Stimulated activated naive B cell treated with anti-CD40 and anti-IgM and Interleukin-4, amounts not matched to agents 10 μg/mL and 1 μg/mL and 100 μg/mL, for 72 hours (primary cell): ENCODE results near the gene LYAR.
"Not testable (repeated sequence)": the region's sequence is repeated elsewhere in the genome, so short reads cannot be mapped to it uniquely, and the experiment has no call there.

ENCODE experiments used
- ATAC-seq, 2 donors: fragments of 150-1000 bp; cut with Tn5 transposase; replicated peaks; 2 replicates each; pipeline ENCODE4 v1.10.0; 2021; ENCODE audit warnings: moderate library complexity in 1 of 2
- DNase-seq: peaks from one replicate; pipeline ENCODE4 v3.0.0; 2021
- H3K27ac Mint-ChIP-seq: one replicate; pipeline ENCODE4 v1.8.0; 2022; ENCODE audit warnings: mild to moderate bottlenecking, mixed read lengths
- H3K27me3 Mint-ChIP-seq, 2 donors: one replicate each; pipeline ENCODE4 v1.8.0; 2022; ENCODE audit warnings: mixed read lengths in 2 of 2
- H3K36me3 Mint-ChIP-seq, 2 donors: one replicate each; pipeline ENCODE4 v1.8.0; 2022; ENCODE audit warnings: mixed read lengths in 2 of 2, mild to moderate bottlenecking in 1 of 2
- H3K4me1 Mint-ChIP-seq, 2 donors: one replicate each; pipeline ENCODE4 v1.8.0; 2022; ENCODE audit warnings: mixed read lengths in 2 of 2, mild to moderate bottlenecking in 1 of 2
- H3K4me3 Mint-ChIP-seq, 2 donors: one replicate each; pipeline ENCODE4 v1.8.0; 2022; ENCODE audit warnings: mild to moderate bottlenecking in 2 of 2, mixed read lengths in 2 of 2, moderate library complexity in 1 of 2
- H3K9me3 Mint-ChIP-seq, 2 donors: one replicate each; pipeline ENCODE4 v1.8.0; 2022; ENCODE audit warnings: mixed read lengths in 2 of 2, mild to moderate bottlenecking in 1 of 2

Gene LYAR

DNA sequence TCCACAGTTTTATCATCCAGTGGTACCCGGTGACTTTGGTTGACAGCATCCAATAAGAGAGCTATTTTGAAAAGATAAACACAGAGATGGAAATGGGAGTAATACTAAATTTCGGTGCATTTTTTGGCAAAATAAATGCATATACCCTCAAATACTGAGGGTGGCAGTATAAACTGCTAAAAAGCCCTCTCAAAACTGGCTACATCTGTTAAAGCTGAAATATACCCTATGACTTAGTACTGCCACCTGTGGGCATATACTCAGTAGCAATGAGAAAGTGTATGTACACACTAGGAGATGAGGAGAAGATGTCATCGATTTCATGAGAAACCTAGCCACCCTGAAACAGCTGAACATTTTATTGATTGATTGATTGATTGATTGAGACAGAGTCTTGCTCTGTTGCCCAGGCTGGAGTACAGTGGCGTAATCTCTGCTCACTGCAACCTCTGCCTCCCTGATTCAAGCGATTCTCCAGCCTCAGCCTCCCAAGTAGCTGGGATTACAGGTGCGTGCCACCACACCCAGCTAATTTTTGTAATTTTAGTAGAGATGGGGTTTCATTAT lies 29.7 kb downstream of the LYAR start:
- Mint-ChIP-seq H3K27ac (no peak overlapping the region), H3K36me3 (no peaks in the 10 kb centered on the region)
- DNase-seq = no peak

DNA sequence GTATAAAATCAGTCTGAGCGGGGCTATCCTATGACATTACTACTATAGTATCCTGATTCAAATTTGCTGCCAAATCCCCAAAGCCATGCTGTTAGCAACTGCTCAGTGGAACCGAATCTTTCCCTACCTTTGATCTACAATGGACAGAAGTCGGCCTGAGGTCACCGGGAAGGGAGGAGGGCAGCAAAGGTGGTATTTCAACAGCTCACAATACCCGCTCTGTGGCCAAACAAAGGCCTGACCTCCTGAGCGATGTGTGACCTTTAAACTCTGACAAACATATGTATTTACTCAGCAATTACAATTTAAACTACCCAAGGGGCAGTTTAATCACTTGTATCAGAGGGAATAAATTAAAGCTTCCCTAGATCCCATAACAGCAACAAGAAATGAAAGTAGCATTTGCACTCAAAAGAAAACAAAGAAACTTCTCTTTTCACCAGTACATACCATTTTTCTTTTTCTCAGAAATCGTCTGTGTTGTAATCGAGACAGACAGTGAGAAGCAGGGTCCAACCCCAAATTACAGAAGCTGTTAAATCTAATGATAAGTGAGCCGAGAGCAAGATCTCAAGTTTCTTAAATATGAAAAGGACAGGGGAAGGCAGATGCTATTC lies 30.4 kb downstream of the LYAR start:
- no peak overlapping the region for H3K4me3 Mint-ChIP-seq
- no peaks in the 10 kb centered on the region for H3K4me1 Mint-ChIP-seq
- H3K27me3 Mint-ChIP-seq = peaks cover under 1 to 12% of the 10 kb centered on the region in 2 donors
- no peak overlapping the region for H3K27ac Mint-ChIP-seq
- DNase-seq (no peak), ATAC-seq (no peak)
- no peaks in the 10 kb centered on the region for H3K36me3 Mint-ChIP-seq
- no peaks in the 10 kb centered on the region for H3K9me3 Mint-ChIP-seq

More for the DNA sequence above, 29.7 kb downstream of the LYAR start:
- Mint-ChIP-seq H3K27me3 (peaks cover 0 to 6% of the 10 kb centered on the region in 2 donors), H3K4me3 (no peak overlapping the region), H3K4me1 (no peaks in the 10 kb centered on the region), H3K9me3 (no peaks in the 10 kb centered on the region)
- peak; percentile 67 to 78 for ATAC-seq

- H3K27ac Mint-ChIP-seq, ATAC-seq, H3K4me1 Mint-ChIP-seq, H3K4me3 Mint-ChIP-seq, H3K36me3 Mint-ChIP-seq, H3K9me3 Mint-ChIP-seq, DNase-seq: not testable (repeated sequence)
- peaks cover 9 to 17% of the 10 kb centered on the region in 2 donors for H3K27me3 Mint-ChIP-seq
These were observed 32.2 kb downstream of the LYAR start for GRCh38 chr4:4257705-4258104.

GRCh38 chr4:4256799-4257198 lies 33.2 kb downstream of the LYAR start:
- no peaks in the 10 kb centered on the region for H3K36me3 Mint-ChIP-seq
- H3K27me3 Mint-ChIP-seq = peaks cover 9 to 17% of the 10 kb centered on the region in 2 donors
- ATAC-seq (no peak), DNase-seq (no peak)
- no peak overlapping the region for H3K4me3 Mint-ChIP-seq
- no peaks in the 10 kb centered on the region for H3K4me1 Mint-ChIP-seq
- no peak overlapping the region for H3K27ac Mint-ChIP-seq
- H3K9me3 Mint-ChIP-seq = no peaks in the 10 kb centered on the region

DNA sequence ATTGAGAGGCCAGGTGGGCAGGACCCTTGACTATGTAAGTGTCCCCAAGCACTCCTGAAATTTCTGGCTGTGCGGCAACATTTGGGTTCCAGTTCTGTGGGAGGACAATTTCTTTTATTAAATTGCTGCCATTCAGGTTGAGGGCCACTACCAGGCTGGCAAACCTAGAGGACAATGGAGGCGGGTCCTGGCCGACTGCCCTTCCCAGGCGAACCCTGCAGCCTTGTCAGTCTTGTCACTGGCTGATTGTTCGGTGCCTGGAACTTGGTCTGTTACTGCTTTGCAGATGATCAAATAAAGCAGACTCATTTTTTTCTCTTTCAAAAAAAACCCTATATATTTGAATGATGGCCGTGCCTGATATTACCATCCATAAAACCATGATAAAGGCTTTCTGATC lies 35.3 kb downstream of the LYAR start:
- H3K4me3 Mint-ChIP-seq = no peak overlapping the region
- no peaks in the 10 kb centered on the region for H3K4me1 Mint-ChIP-seq
- DNase-seq (no peak), ATAC-seq (no peak)
- no peak overlapping the region for H3K27ac Mint-ChIP-seq
- peaks cover 9 to 17% of the 10 kb centered on the region in 2 donors for H3K27me3 Mint-ChIP-seq
- no peaks in the 10 kb centered on the region for H3K9me3 Mint-ChIP-seq
- H3K36me3 Mint-ChIP-seq = no peaks in the 10 kb centered on the region

DNA sequence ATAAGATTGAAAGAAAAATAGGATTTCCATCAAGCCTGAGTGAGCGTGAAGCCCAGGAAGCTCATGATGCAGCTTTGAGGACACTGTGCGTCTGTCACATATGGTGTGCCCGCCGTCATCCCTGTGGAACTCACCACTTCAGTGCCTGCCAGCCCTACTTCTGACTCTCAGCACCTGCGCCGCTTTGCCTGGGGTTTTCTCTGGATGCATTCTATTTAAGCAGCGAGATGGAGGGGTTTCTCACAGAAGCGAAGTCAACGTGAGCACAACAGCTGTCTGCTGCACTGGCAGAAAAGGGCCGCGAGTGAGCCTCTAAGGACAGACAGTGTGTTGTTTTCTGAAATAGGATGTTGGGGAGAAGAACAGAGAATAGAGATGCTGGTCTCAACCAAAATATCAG lies 35.8 kb downstream of the LYAR start:
- H3K4me1 Mint-ChIP-seq = peaks cover 0 to 2% of the 10 kb centered on the region in 2 donors
- H3K9me3 Mint-ChIP-seq = no peaks in the 10 kb centered on the region
- H3K27me3 Mint-ChIP-seq = peaks cover 9 to 17% of the 10 kb centered on the region in 2 donors
- no peak overlapping the region for H3K4me3 Mint-ChIP-seq
- no peaks in the 10 kb centered on the region for H3K36me3 Mint-ChIP-seq
- ATAC-seq (no peak), DNase-seq (no peak)
- H3K27ac Mint-ChIP-seq = no peak overlapping the region

- Mint-ChIP-seq H3K4me3 (no peak overlapping the region), H3K27ac (peak overlapping the region; percentile 47), H3K27me3 (peaks cover 6 to 9% of the 10 kb centered on the region in 2 donors), H3K4me1 (peaks cover 18 to 30% of the 10 kb centered on the region in 2 donors), H3K9me3 (no peaks in the 10 kb centered on the region), H3K36me3 (peaks cover 7 to 12% of the 10 kb centered on the region in 2 donors)
- ATAC-seq (no peak), DNase-seq (no peak)
These were observed 40.1 kb downstream of the LYAR start for GRCh38 chr4:4249866-4250265.

- H3K27me3 Mint-ChIP-seq, ATAC-seq, H3K9me3 Mint-ChIP-seq, DNase-seq, H3K27ac Mint-ChIP-seq: not testable (repeated sequence)
- Mint-ChIP-seq H3K4me3 (peak overlapping the region in 1 of 2 donors; percentile 97), H3K4me1 (peaks cover 19 to 31% of the 10 kb centered on the region in 2 donors), H3K36me3 (peaks cover 11 to 17% of the 10 kb centered on the region in 2 donors)
These were observed 40.6 kb downstream of the LYAR start for GRCh38 chr4:4249342-4249741.

GRCh38 chr4:4248885-4249203 lies 41.1 kb downstream of the LYAR start:
- no peak for ATAC-seq
- DNase-seq = no peak
- Mint-ChIP-seq H3K4me1 (peaks cover 19 to 32% of the 10 kb centered on the region in 2 donors), H3K27ac (peak overlapping the region; percentile 99), H3K4me3 (peak overlapping the region; percentile 97), H3K36me3 (peaks cover 15 to 21% of the 10 kb centered on the region in 2 donors), H3K9me3 (no peaks in the 10 kb centered on the region), H3K27me3 (peaks cover 0 to 4% of the 10 kb centered on the region in 2 donors)

- peak within 1 kb of the TSS; percentile 97 for H3K4me3 Mint-ChIP-seq
- peaks cover 21 to 27% of the 10 kb centered on the region in 2 donors for H3K36me3 Mint-ChIP-seq
- ATAC-seq (peak; percentile 98 to 99), DNase-seq (peak; percentile 87)
- no peaks in the 10 kb centered on the region for H3K9me3 Mint-ChIP-seq
- peak within 1 kb of the TSS; percentile 99 for H3K27ac Mint-ChIP-seq
- peaks cover 0 to under 1% of the 10 kb centered on the region in 2 donors for H3K27me3 Mint-ChIP-seq
- peaks cover 19 to 37% of the 10 kb centered on the region in 2 donors for H3K4me1 Mint-ChIP-seq
These were observed 41.7 kb downstream of the LYAR start, which contains the start of gene TMEM128 for GRCh38 chr4:4248029-4248884. Gene TMEM128 (minus strand): TSS chr4:4248223. CDS start chr4:4248202, 21 bp downstream.

DNA sequence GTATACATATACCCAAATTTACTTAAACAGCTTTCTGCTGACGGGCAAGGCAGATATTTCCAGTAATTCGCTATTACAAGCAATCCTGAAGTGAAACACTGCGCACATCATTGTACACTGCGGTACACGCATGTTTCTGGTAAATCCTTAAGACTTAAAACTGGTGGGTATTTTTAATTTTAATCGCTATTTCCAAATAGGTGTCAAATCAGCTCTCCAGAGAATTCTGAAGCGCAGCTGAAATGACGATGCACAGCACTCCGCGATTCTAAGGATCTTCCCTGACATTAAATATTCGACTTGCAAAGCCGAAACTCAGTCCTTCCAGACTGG lies 42.3 kb downstream of the LYAR start:
- peak overlapping the region; percentile 97 for H3K4me3 Mint-ChIP-seq
- peak overlapping the region; percentile 99 for H3K27ac Mint-ChIP-seq
- DNase-seq = no peak
- no peaks in the 10 kb centered on the region for H3K27me3 Mint-ChIP-seq
- H3K9me3 Mint-ChIP-seq = no peaks in the 10 kb centered on the region
- ATAC-seq = peak; percentile 11 to 41
- peaks cover 23 to 27% of the 10 kb centered on the region in 2 donors for H3K36me3 Mint-ChIP-seq
- peaks cover 19 to 37% of the 10 kb centered on the region in 2 donors for H3K4me1 Mint-ChIP-seq

DNA sequence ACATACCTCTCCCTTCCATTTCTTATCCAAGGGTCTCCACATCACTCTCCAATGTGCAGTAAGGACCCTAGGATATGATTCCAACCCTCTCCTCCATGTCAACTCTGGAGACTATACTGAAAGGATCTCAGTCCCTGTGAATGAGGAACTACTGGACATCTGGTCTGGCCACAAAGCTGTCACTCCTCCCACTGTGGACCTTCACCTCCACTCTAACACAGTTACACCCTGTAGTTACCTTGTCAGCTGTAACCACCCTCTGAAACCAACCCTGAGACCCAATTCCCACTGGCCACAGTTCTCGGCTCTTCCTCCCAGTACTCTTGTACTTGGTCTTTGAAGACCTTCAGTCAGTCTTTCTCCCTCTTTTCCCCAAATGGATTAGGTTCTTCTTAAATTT lies 44.8 kb downstream of the LYAR start:
- peaks cover 32 to 41% of the 10 kb centered on the region in 2 donors for H3K36me3 Mint-ChIP-seq
- no peak for DNase-seq
- peaks cover 19 to 37% of the 10 kb centered on the region in 2 donors for H3K4me1 Mint-ChIP-seq
- H3K4me3 Mint-ChIP-seq = no peak overlapping the region
- no peak overlapping the region for H3K27ac Mint-ChIP-seq
- no peaks in the 10 kb centered on the region for H3K9me3 Mint-ChIP-seq
- no peak for ATAC-seq
- H3K27me3 Mint-ChIP-seq = no peaks in the 10 kb centered on the region

DNA sequence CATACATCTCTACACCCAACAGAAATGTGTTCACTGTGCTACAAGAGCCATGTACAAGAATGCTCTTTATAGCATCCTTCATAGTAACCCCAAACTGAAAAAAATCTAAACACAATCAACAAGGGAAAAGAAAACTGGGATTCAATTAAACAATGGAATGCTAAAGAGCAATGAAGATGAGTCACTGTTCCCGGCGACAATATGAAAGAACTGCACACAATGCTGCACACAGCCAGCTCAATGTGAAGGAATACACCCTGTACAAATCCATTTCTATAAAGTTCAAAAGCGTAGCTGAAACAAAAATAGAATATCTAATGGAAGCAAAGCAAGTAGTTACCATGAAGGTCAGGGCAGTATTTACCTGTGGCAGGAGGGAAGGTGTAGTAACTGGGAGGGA lies 50.4 kb downstream of the LYAR start:
- not testable (repeated sequence) for H3K27me3 Mint-ChIP-seq, DNase-seq, H3K9me3 Mint-ChIP-seq, ATAC-seq, H3K4me1 Mint-ChIP-seq, H3K4me3 Mint-ChIP-seq, H3K27ac Mint-ChIP-seq
- peaks cover 45 to 59% of the 10 kb centered on the region in 2 donors for H3K36me3 Mint-ChIP-seq

GRCh38 chr4:4233610-4234009 lies 56.3 kb downstream of the LYAR start:
- Mint-ChIP-seq H3K4me3 (no peak overlapping the region), H3K36me3 (peaks cover 20 to 40% of the 10 kb centered on the region in 2 donors), H3K27ac (no peak overlapping the region), H3K4me1 (no peaks in the 10 kb centered on the region), H3K27me3 (peaks cover 13 to 23% of the 10 kb centered on the region in 2 donors), H3K9me3 (peaks cover 9 to 16% of the 10 kb centered on the region in 2 donors)
- DNase-seq = no peak
- no peak for ATAC-seq

GRCh38 chr4:4228356-4228668 lies 61.6 kb downstream of the LYAR start:
- ATAC-seq (no peak), DNase-seq (no peak)
- H3K9me3 Mint-ChIP-seq = peaks cover 4 to 15% of the 10 kb centered on the region in 2 donors
- no peak overlapping the region for H3K4me3 Mint-ChIP-seq
- H3K27me3 Mint-ChIP-seq = peaks cover 54 to 68% of the 10 kb centered on the region in 2 donors
- no peak overlapping the region for H3K27ac Mint-ChIP-seq
- peaks cover 7 to 19% of the 10 kb centered on the region in 2 donors for H3K36me3 Mint-ChIP-seq
- peaks cover 10 to 13% of the 10 kb centered on the region in 2 donors for H3K4me1 Mint-ChIP-seq
